Astrocyte (in vitro differentiated cells and primary cell): Measurements from ENCODE around the gene LGALS16. TPM values are rescaled to one million over a fixed set of nuclear protein-coding genes. Genes with fewer than 3 reads are reported as not detected.
"Not testable (repeated sequence)": the region's sequence is repeated elsewhere in the genome, so short reads cannot be mapped to it uniquely, and the experiment has no call there.

Experiments used
- DNase-seq: peaks from one replicate; pipeline ENCODE4 v3.0.0-alpha.2; 2010; ENCODE audit warnings: low read depth
- FAIRE-seq: peaks from 2 replicates; lab custom pipeline; 2011; peaks lifted over from hg19 to GRCh38; lab: Jason Lieb, UNC
- H2AFZ ChIP-seq: 2 replicates; pipeline ENCODE4 v1.6.0; 2012; ENCODE audit warnings: low read depth, low read length, inconsistent platforms
- H3K27ac ChIP-seq: 2 replicates; pipeline ENCODE4 v1.5.1; 2011; ENCODE audit warnings: low read depth, low read length, inconsistent platforms
- H3K27me3 ChIP-seq: 2 replicates; pipeline ENCODE4 v1.6.0; 2011; ENCODE audit warnings: low read length, inconsistent platforms; ENCODE audit not compliant: insufficient read depth
- H3K36me3 ChIP-seq: 2 replicates; pipeline ENCODE4 v1.5.1; 2011; ENCODE audit warnings: low read length, inconsistent platforms; ENCODE audit not compliant: insufficient read depth
- H3K4me1 ChIP-seq: 2 replicates; pipeline ENCODE4 v1.5.1; 2011; ENCODE audit warnings: low read length, inconsistent platforms; ENCODE audit not compliant: insufficient read depth
- H3K4me2 ChIP-seq: 2 replicates; pipeline ENCODE4 v1.6.0; 2012; ENCODE audit warnings: low read length, inconsistent platforms
- H3K4me3 ChIP-seq: 2 replicates; pipeline ENCODE4 v1.5.1; 2011; ENCODE audit warnings: low read depth, mild to moderate bottlenecking, low read length, inconsistent platforms; ENCODE audit not compliant: insufficient read depth
- H3K79me2 ChIP-seq: 2 replicates; pipeline ENCODE4 v1.6.0; 2012; ENCODE audit warnings: mild to moderate bottlenecking, low read length, inconsistent platforms; ENCODE audit not compliant: insufficient read depth
- H3K9ac ChIP-seq: 2 replicates; pipeline ENCODE4 v1.6.0; 2012; ENCODE audit warnings: mild to moderate bottlenecking, low read length, inconsistent platforms
- H3K9me3 ChIP-seq: 2 replicates; pipeline ENCODE4 v1.5.1; 2012; ENCODE audit warnings: low read depth, mild to moderate bottlenecking, low read length, inconsistent platforms; ENCODE audit not compliant: insufficient read depth
- H4K20me1 ChIP-seq: 2 replicates; pipeline ENCODE4 v1.6.0; 2012; ENCODE audit warnings: low read length, inconsistent platforms; ENCODE audit not compliant: insufficient read depth
- H3K27ac Mint-ChIP-seq: one replicate; pipeline ENCODE4 v1.8.0; 2021; ENCODE audit warnings: mild to moderate bottlenecking, mixed read lengths; ENCODE audit not compliant: unreplicated experiment
- H3K27me3 Mint-ChIP-seq: one replicate; pipeline ENCODE4 v1.8.0; 2021; ENCODE audit warnings: low read depth, mixed read lengths; ENCODE audit not compliant: unreplicated experiment
- H3K36me3 Mint-ChIP-seq: one replicate; pipeline ENCODE4 v1.8.0; 2021; ENCODE audit warnings: low read depth, mixed read lengths; ENCODE audit not compliant: unreplicated experiment
- H3K4me1 Mint-ChIP-seq: one replicate; pipeline ENCODE4 v1.8.0; 2021; ENCODE audit warnings: low read depth, mixed read lengths; ENCODE audit not compliant: unreplicated experiment
- H3K4me3 Mint-ChIP-seq: one replicate; pipeline ENCODE4 v1.8.0; 2021; ENCODE audit warnings: mild to moderate bottlenecking, moderate library complexity, mixed read lengths; ENCODE audit not compliant: unreplicated experiment
- H3K9me3 Mint-ChIP-seq: one replicate; pipeline ENCODE4 v1.8.0; 2021; ENCODE audit warnings: mild to moderate bottlenecking, mixed read lengths; ENCODE audit not compliant: unreplicated experiment
- EZH2 ChIP-seq: IDR thresholded peaks from 2 replicates; pipeline ENCODE4 v1.6.1; 2012; ENCODE audit warnings: mild to moderate bottlenecking, low read length, inconsistent platforms; ENCODE audit not compliant: insufficient read depth
- total RNA-seq: library from RNA; stranded (reverse); gene quantifications from 2 replicates; pipeline ENCODE4 v1.2.1, GENCODE V29; 2021
- TF ChIP-seq, protein P1 (sequence below): IDR thresholded peaks from 2 replicates; pipeline ENCODE4 v1.5.1; 2011; ENCODE audit warnings: low read depth, mild to moderate bottlenecking, inconsistent platforms, low read length, moderate library complexity; ENCODE audit not compliant: insufficient read depth

The LGALS16 gene
- total RNA-seq, 1 donor from 2014 or later, result not detected

DNA sequence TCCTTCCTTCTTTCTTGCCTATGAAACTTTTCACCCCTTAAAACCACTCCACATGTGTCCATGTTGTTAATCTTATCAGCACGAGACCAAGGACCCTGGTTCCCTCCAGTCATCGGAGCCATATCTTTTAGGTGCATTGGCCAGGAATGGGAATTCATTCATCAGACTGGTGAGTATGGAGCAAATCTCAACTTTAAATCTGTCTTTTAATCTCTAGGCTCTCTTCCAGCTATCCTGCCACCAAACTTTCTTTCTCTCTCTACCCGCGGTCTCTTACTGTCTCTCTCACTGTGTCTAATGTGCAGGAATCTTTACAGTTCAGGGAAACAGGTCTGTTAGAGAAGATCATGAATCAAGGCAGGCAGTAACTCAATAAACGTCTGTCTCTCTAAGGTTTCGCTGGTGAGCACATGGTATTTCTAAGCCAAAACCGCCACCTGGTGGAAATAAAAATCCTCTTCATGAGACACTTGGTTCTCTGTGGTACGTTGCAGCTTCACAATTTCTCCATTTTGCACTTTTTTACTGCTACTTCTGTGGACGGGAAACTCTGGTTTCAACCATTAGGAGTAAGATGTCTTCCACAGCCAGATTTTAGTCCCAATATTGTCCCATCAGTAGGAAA is 16.1 kb downstream of the LGALS16 start:
- H3K36me3 Mint-ChIP-seq, result no peaks in the 10 kb centered on the region
- H3K9ac ChIP-seq, result no peak overlapping the region
- peak; percentile 8 for DNase-seq
- H2AFZ ChIP-seq, result no peak overlapping the region
- peaks cover 36% of the 10 kb centered on the region for H3K27me3 Mint-ChIP-seq
- H3K4me3 ChIP-seq, result no peak overlapping the region
- no peaks in the 10 kb centered on the region for H3K36me3 ChIP-seq
- TF ChIP-seq, protein P1, sequence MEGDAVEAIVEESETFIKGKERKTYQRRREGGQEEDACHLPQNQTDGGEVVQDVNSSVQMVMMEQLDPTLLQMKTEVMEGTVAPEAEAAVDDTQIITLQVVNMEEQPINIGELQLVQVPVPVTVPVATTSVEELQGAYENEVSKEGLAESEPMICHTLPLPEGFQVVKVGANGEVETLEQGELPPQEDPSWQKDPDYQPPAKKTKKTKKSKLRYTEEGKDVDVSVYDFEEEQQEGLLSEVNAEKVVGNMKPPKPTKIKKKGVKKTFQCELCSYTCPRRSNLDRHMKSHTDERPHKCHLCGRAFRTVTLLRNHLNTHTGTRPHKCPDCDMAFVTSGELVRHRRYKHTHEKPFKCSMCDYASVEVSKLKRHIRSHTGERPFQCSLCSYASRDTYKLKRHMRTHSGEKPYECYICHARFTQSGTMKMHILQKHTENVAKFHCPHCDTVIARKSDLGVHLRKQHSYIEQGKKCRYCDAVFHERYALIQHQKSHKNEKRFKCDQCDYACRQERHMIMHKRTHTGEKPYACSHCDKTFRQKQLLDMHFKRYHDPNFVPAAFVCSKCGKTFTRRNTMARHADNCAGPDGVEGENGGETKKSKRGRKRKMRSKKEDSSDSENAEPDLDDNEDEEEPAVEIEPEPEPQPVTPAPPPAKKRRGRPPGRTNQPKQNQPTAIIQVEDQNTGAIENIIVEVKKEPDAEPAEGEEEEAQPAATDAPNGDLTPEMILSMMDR, result peak; percentile 42
- no peak for TF ChIP-seq EZH2
- H3K4me1 Mint-ChIP-seq, result no peaks in the 10 kb centered on the region
- no peak overlapping the region for H3K27ac ChIP-seq
- H3K9me3 ChIP-seq, result no peaks in the 10 kb centered on the region
- H3K27ac Mint-ChIP-seq, result no peak overlapping the region
- FAIRE-seq, result no peak
- no peaks in the 10 kb centered on the region for H3K4me1 ChIP-seq
- no peak overlapping the region for H3K4me2 ChIP-seq
- no peaks in the 10 kb centered on the region for H3K9me3 Mint-ChIP-seq
- no peaks in the 10 kb centered on the region for H4K20me1 ChIP-seq
- no peaks in the 10 kb centered on the region for H3K27me3 ChIP-seq
- H3K79me2 ChIP-seq, result no peaks in the 10 kb centered on the region
- H3K4me3 Mint-ChIP-seq, result no peak overlapping the region

DNA sequence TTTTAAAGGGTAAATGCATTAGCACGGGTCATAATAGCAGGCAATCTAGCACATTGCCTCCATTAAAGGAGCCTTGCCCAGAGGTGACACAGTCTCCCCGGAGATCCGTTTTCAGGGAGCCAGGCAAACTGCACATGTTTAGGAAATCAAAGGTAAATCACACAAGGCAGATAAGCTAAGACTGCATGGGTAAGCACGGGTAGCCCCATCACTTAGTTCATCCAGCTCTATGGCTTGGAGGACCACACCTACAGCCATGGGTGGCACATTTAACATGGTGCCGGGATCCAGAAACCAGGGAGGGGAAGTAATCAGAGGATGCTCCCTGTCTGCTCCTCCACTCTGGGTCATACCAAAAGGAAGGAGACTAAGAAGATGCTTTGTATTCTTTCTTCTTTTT is 16.8 kb downstream of the LGALS16 start:
- no peaks in the 10 kb centered on the region for H3K36me3 ChIP-seq
- DNase-seq, result no peak
- H3K79me2 ChIP-seq, result no peaks in the 10 kb centered on the region
- H3K27me3 Mint-ChIP-seq, result peaks cover 31% of the 10 kb centered on the region
- no peak for TF ChIP-seq EZH2
- TF ChIP-seq, protein P1, result no peak
- H3K4me1 ChIP-seq, result no peaks in the 10 kb centered on the region
- no peaks in the 10 kb centered on the region for H3K9me3 ChIP-seq
- H3K27me3 ChIP-seq, result no peaks in the 10 kb centered on the region
- no peak overlapping the region for H3K4me3 Mint-ChIP-seq
- no peaks in the 10 kb centered on the region for H3K9me3 Mint-ChIP-seq
- no peaks in the 10 kb centered on the region for H4K20me1 ChIP-seq
- H3K4me1 Mint-ChIP-seq, result no peaks in the 10 kb centered on the region
- H3K4me3 ChIP-seq, result no peak overlapping the region
- H3K4me2 ChIP-seq, result no peak overlapping the region
- no peak overlapping the region for H3K27ac Mint-ChIP-seq
- H3K9ac ChIP-seq, result no peak overlapping the region
- H2AFZ ChIP-seq, result no peak overlapping the region
- H3K36me3 Mint-ChIP-seq, result no peaks in the 10 kb centered on the region
- FAIRE-seq, result no peak
- H3K27ac ChIP-seq, result no peak overlapping the region

DNA sequence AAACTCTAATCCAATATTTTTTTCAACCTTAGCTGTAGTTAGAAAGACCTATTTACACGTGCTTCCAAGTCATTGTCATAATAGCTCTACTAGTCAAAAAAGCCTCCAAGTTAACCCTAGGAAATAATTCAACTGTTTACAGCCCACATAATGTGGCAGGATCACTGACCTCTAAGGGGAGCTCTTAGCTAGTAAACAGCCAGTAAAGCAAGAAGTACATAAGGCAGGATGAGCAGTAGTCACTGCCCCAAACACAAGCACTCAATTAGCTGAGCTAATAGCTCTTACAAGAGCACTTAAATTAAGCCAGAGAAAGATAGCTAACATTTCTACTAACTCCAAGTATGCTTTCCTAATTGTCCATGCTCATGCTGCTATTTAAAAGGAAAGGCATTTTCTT is 18.1 kb downstream of the LGALS16 start:
- not testable (repeated sequence) for H3K36me3 Mint-ChIP-seq, H3K4me3 ChIP-seq, H3K4me3 Mint-ChIP-seq, H3K27ac ChIP-seq, H3K9ac ChIP-seq, DNase-seq, H3K27ac Mint-ChIP-seq, H4K20me1 ChIP-seq, H3K4me1 Mint-ChIP-seq, H3K4me1 ChIP-seq, H2AFZ ChIP-seq, FAIRE-seq, H3K9me3 ChIP-seq, H3K27me3 ChIP-seq, H3K9me3 Mint-ChIP-seq, H3K36me3 ChIP-seq, H3K79me2 ChIP-seq, H3K4me2 ChIP-seq
- H3K27me3 Mint-ChIP-seq, result peaks cover 38% of the 10 kb centered on the region
